Motor neuron (in vitro differentiated cells): Measurements from ENCODE around the gene CRKL. TPM values are rescaled to one million over a fixed set of nuclear protein-coding genes. Genes with fewer than 3 reads are reported as not detected.
"Not testable (repeated sequence)": the region's sequence is repeated elsewhere in the genome, so short reads cannot be mapped to it uniquely, and the experiment has no call there.

ENCODE experiments used
- ATAC-seq, 8 experiments: fragments of 200-7000 bp; cut with Tn5 transposase; replicated peaks in 6 of 8; 2 replicates each; pipeline ENCODE4 v1.8.0; 2021; ENCODE audit warnings: mild to moderate bottlenecking in 8 of 8, moderate library complexity in 8 of 8
- H3K27ac ChIP-seq, 2 donors: fragments of 250-450 bp; sonication (Bioruptor Pico); 2 replicates each; pipeline ENCODE4 v1.9.0; 2021; ENCODE audit warnings: antibody characterized with exemption in 2 of 2, mild to moderate bottlenecking in 2 of 2, moderate library complexity in 1 of 2
- H3K4me1 ChIP-seq, 2 donors: fragments of 250-450 bp; sonication (Bioruptor Pico); replicated peaks in 1 of 2; 2 replicates each; pipeline ENCODE4 v1.6.1; 2021; ENCODE audit warnings: antibody characterized with exemption in 2 of 2, mild to moderate bottlenecking in 2 of 2, moderate library complexity in 1 of 2
- H3K4me3 ChIP-seq, 5 donors: fragments of 250-450 bp; sonication (Bioruptor Pico); 2 replicates each; pipeline ENCODE4 v1.9.0; 2021; ENCODE audit warnings: antibody characterized with exemption in 5 of 5, mild to moderate bottlenecking in 5 of 5, moderate library complexity in 4 of 5
- WGBS, 10 experiments: fragments of 450-650 bp; shearing (Covaris generic); methylation state at CpG; one replicate each; pipeline ENCODE4 v1.0.0; 2022; 5-methylcytosine and 5-hydroxymethylcytosine counted together
- in situ Hi-C, 9 experiments: fragments of 400-800 bp; cut with MboI; loops; one replicate each; pipeline ENCODE4 v1.15.0; 2021; ENCODE audit warnings: low sequenced_read_pairs in 9 of 9, low pct_unique_long_range_greater_than_20kb in 2 of 9; ENCODE audit not compliant: unreplicated experiment in 9 of 9
- total RNA-seq, 8 experiments: library from RNA; unstranded; fragments of 300-600 nt; gene quantifications; 2 replicates each; pipeline versions ENCODE4 v1.2.3 to v1.2.4, GENCODE V29; 2022

The CRKL gene
- total RNA-seq, 8 experiments from 2014 or later = 31.0 to 52.8 (median 39.3) TPM

DNA sequence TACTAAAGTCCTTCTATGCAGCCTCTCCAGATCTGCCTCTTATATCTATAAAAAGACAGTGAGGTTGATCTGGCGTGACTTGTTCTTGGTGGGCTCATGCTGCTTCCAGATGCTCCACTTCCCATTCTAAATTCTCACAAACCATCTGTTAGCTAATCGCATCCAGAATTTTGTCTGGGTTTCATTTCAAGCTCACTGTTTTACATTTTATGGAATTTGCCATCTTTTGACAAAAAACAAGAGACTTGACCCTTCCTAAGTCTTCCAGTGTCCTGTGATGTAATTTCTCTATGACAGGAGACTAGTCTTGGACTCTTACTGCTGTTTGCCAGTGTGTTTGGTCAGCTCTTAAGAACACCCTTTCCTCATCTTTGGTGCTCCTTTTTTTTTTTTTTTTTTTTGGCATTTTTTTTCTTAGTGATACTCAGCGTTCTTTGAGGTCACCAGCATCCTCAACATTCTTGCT, 23.0 kb downstream of the CRKL start:
- WGBS, 10 experiments = 0 to 100% (median 79%) methylated on average over 1 to 3 of the region's 3 CpGs
- in situ Hi-C loops = no loop called here
- peak in 3 of 8 experiments; percentile 88 to 92 (median 91) for ATAC-seq
- Histone ChIP-seq H3K4me3 (no peak overlapping the region), H3K27ac (no peak overlapping the region), H3K4me1 (peaks cover 9 to 20% of the 10 kb centered on the region in 2 donors)

DNA sequence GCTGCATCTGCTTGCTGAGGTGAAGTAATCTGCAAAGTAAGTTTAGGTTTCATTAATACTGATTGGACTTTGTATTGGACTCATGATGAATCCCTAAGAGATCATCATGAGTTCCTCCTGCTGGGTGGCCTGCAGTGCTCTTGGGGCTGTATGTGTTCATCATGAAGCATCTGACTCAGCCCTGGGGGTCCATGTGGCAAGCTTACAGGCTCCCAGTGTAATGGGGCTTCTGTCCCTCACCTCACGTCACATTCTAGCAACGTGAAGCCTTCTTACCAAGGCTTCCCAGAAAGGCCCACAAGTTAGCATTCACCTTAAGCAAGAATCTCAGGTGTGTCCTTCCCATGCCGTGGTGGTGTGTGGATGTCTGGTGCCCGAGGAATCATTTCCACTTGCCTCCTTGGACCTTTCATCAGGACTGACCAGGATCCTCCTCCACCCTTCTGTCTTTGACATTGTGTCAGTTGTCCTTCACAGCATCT, 23.7 kb downstream of the CRKL start:
- in situ Hi-C loops = no loop called here
- no peak overlapping the region for H3K27ac ChIP-seq
- peak in 2 of 8 experiments; percentile 44 to 62 for ATAC-seq
- 40 to 100% (median 100%) methylated on average over 1 to 2 of the region's 4 CpGs; no CpG with 5 or more reads in 6 of the 10 experiments for WGBS, 10 experiments
- H3K4me3 ChIP-seq = no peak overlapping the region
- peaks cover 9 to 20% of the 10 kb centered on the region in 2 donors for H3K4me1 ChIP-seq

DNA sequence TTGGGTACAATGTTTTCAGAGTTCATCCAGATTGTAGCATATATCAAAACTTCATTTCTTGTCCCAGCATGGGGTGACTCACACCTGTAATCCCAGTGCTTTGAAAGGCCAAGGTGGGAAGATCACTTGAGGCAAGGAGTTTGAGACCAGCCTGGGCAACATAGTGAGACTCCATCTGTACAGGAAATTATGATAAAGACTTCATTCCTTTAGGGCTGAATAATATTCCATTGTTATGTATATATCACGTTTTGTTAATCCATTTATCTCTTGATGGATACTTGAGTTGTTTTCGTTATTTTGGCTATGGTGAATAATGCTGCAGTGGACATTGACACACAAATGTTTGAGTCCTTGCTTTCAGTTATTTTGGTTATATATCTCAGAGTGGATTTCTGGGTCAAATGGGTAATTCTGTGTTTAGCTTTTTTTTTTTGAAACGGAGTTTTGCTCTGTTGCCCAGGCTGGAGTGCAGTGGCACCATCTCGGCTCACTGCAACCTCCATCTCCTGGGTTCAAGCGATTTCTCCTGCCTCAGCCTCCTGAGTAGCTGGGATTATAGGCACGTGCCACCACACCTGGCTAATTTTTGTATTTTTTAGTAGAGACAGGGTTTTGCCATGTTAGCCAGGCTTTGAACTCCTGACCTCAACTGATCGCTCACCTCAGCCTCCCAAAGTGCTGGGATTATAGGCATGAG, 25.1 kb downstream of the CRKL start:
- 69 to 100% (median 90%) methylated on average over 1 to 7 of the region's 7 CpGs for WGBS, 10 experiments
- ATAC-seq, in situ Hi-C loops, H3K4me3 ChIP-seq, H3K27ac ChIP-seq: not testable (repeated sequence)
- H3K4me1 ChIP-seq = peaks cover 4 to 16% of the 10 kb centered on the region in 2 donors

DNA sequence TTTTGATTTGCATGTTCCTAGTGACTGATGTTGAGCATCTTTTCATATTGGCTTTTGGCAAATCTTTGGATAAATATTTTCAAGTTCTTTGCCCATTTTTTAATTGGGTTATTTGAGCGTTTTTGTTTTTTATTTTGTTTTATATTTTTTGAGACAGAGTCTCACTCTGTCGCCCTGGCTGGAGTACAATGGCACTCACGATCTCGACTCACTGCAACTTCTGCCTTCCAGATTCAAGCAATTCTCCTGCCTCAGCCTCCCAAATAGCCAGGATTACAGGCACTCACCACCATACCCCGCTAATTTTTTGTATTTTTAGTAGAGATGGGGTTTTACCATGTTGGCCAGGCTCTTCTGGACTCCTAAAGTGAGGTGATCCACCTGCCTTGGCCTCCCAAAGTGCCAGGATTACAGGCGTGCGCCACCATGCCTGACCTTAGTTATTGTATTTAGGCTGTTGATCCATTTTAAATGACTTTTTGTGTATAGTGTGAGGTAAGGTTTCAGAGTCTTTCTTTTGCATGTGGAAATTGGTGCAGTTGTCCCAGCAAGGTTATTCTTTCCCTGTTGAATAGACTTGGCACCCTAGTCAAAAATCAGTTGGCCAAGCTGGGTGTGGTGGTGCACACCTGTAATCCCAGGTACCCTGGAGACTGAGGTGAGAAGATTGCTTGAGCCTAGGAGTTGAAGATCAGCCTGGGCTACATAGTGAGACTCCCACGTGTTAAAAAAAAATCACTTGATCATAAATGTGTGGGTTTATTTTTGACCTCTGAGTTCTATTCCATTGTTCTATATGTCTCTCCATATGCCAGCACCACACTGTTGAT, 26.1 kb downstream of the CRKL start:
- H3K4me3 ChIP-seq = no peak overlapping the region
- 61 to 100% (median 94%) methylated on average over 2 to 7 of the region's 8 CpGs for WGBS, 10 experiments
- H3K27ac ChIP-seq = no peak overlapping the region

DNA sequence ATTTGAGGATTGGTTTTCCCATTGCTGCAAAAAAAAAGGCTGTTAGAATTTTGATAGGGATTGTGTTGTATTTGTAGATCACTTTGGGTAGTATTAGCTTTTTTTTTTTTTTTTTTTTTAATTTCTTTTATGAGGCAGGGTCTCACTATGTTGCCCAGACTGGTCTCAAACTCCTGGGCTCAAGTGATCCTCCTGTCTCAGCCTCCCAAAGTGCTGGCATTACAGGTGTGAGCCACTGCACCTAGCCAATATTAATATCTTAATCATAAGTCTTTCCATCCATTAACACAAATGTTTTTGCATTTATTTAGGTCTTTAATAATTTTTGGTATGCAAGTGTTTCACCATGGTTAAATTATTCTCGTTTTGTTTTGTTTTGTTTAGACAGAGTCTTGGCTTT, 26.8 kb downstream of the CRKL start:
- H3K4me3 ChIP-seq = no peak overlapping the region
- in situ Hi-C loops = no loop called here
- no peak overlapping the region for H3K27ac ChIP-seq
- ATAC-seq = no peak
- peaks cover 2 to 6% of the 10 kb centered on the region in 2 donors for H3K4me1 ChIP-seq
- WGBS, 10 experiments = 0 to 100% (median 52%) methylated on average over 1 of the region's 1 CpG; no CpG with 5 or more reads in 4 of the 10 experiments

More for the DNA sequence above, 26.1 kb downstream of the CRKL start:
- H3K4me1 ChIP-seq = peaks cover 2 to 7% of the 10 kb centered on the region in 2 donors
- in situ Hi-C loops = no loop called here
- ATAC-seq = no peak

DNA sequence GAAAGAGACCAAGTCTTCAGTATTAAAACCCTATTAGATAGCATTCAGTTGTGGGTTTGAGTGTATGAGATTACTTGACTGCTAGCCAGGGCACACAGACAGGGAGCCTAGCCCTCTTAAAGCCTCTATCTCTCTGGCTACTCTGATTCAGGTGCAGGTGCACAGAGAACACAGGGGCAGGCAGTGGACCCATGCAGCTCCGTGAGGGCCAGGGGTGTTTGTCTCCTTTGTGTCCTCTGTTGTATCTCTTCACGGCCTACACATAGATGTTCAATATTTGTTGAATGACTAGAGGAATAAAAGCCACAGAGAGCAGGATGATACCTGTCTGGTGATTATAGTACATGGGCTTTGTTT, 28.3 kb downstream of the CRKL start:
- 83 to 100% (median 93%) methylated on average over 1 to 2 of the region's 2 CpGs; no CpG with 5 or more reads in 3 of the 10 experiments for WGBS, 10 experiments
- H3K4me3 ChIP-seq = no peak overlapping the region
- no peak overlapping the region for H3K27ac ChIP-seq
- ATAC-seq = no peak
- H3K4me1 ChIP-seq = peaks cover 1 to 2% of the 10 kb centered on the region in 2 donors
- in situ Hi-C loops = no loop called here

DNA sequence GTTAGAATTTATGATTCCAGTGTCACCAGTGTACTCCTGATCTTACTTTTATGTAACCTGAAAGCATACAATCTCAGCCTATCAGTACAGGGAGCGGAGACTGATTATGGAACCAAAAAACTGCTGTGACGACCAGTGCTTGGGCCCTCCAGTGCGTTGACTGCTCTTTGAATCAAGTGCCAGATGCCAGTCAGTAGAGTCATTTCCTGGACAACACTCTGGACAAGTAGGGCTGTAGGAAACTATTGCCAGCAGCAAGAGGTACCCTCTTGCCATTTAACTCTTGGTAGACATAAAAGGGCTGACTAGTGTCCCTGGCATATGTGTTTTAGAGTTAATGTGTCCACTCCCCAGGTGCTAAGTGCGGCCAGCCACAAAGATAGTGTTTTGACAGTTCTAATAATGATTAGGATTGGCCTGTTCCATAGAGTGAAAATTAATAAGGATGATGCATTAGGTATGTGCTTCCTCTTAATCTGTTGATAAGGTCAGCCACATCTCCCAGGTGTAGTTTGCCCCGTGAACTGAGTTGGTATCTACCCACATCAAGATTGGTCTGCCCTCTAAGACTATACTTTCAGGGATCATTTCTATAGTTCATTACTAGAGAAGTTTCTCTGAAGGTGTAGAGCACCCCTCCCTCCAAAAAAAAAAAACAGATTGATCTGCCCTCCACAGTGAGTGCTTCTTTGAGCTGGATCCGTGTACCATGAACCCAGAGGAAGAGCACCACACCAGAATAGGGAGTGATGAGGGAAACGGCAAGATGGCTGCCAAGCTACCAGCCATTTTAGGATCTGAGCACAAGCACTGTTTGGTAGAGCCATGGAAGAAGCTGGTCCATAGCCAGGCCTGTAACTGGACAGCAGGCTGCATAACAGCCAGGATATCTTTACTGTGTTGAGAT, 29.1 kb downstream of the CRKL start:
- in situ Hi-C loops = no loop called here
- peak overlapping the region in 1 of 2 donors; percentile 35 for H3K27ac ChIP-seq

DNA sequence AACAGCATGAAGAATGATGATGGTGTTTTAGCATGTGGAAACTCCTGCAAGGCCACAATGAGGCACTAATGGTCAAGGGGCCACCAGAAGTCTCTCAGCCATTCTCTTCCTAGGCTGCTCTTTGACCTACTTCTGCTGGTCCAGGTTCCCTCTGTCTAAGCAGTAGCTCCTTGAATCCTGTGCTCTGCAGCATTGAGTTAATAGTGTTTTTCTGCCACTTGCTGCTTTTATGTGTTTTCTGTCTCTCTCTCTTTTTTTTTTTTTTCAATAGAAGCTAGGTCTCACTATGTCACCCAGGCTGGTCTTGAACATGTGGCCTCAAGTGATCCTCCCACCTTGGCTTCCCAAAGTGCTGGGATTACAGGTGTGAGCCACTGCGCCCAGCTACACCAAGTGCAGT, 29.8 kb downstream of the CRKL start:
- Histone ChIP-seq H3K4me1 (peaks cover 0 to 4% of the 10 kb centered on the region in 2 donors), H3K27ac (no peak overlapping the region), H3K4me3 (no peak overlapping the region)
- in situ Hi-C loops = no loop called here
- ATAC-seq = no peak
- WGBS, 10 experiments = 100% methylated on average over 1 of the region's 1 CpG; no CpG with 5 or more reads in 5 of the 10 experiments

More for the DNA sequence above, 29.1 kb downstream of the CRKL start:
- peaks cover 0 to 2% of the 10 kb centered on the region in 2 donors for H3K4me1 ChIP-seq
- WGBS, 10 experiments = 65 to 100% (median 100%) methylated on average over 1 to 7 of the region's 7 CpGs; no CpG with 5 or more reads in 1 of the 10 experiments
- no peak for ATAC-seq
- no peak overlapping the region for H3K4me3 ChIP-seq

DNA sequence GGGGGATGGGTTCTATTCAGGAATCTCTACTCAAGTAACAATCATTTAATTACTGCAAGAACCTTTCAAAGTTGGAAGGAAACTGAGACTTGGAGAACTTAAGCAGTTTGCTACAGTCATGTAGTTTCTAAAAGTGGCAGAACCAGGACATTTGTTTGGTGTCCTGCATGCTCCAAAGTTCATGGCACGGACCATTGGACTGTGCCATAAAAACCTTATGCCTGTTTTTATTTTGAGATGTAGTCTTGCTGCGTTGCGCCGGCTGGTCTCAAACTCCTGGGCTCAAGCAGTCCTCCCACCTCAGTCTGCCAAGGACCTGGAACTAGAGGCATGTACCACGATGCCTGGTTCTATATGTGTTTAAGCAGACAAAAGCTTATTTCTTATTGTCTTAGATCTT, 31.2 kb downstream of the CRKL start:
- ATAC-seq = no peak
- 50 to 100% (median 94%) methylated on average over 1 to 5 of the region's 5 CpGs; no CpG with 5 or more reads in 4 of the 10 experiments for WGBS, 10 experiments
- in situ Hi-C loops = no loop called here
- Histone ChIP-seq H3K4me1 (peaks cover 0 to 4% of the 10 kb centered on the region in 2 donors), H3K4me3 (no peak overlapping the region), H3K27ac (no peak overlapping the region)

DNA sequence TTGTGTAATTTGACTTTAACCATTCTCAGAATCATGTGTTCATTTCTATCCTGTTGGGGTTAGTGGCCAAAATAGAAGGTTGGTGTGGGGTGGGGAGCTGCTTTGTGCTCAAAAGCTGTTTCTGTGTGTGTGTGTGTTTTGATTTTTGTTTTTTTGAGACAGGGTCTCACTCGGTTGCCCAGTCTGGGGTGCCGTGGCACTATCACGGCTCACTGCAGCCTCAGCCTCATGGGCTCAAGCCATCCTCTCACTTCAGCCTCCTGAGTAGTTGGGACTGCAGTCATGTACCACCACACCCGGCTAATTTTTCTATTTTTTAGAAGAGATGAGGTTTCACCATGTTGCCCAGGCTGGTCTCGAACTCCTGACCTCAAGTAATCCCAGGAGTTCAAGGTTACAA, 31.8 kb downstream of the CRKL start:
- 77 to 100% (median 87%) methylated on average over 1 to 4 of the region's 5 CpGs; no CpG with 5 or more reads in 4 of the 10 experiments for WGBS, 10 experiments
- Histone ChIP-seq H3K4me1 (peaks cover 0 to 4% of the 10 kb centered on the region in 2 donors), H3K27ac (no peak overlapping the region), H3K4me3 (no peak overlapping the region)
- ATAC-seq = no peak
- in situ Hi-C loops = no loop called here

DNA sequence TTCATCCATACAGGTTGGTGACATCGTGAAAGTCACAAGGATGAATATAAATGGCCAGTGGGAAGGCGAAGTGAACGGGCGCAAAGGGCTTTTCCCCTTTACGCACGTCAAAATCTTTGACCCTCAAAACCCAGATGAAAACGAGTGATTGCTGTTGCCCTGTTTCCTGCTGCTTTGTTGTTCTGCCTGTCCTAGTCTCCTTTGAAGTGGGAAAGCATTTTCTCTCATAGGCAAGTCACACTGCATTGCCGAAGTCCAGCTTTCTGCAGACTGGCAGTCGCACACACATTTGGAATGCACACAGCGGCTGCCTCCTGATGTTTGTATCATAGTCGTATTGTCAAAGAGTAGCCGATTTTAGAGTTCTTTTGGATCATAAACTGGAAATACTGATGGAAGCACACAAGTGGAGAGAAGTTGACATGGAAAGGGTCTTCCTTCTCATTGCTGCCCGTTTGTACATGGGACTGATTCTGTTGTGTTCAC, 32.5 kb downstream of the CRKL start:
- in situ Hi-C loops = no loop called here
- WGBS, 10 experiments = 70 to 100% (median 88%) methylated on average over 1 to 13 of the region's 13 CpGs
- ATAC-seq = no peak
- H3K4me3 ChIP-seq = no peak overlapping the region
- peaks cover 0 to 4% of the 10 kb centered on the region in 2 donors for H3K4me1 ChIP-seq
- no peak overlapping the region for H3K27ac ChIP-seq

DNA sequence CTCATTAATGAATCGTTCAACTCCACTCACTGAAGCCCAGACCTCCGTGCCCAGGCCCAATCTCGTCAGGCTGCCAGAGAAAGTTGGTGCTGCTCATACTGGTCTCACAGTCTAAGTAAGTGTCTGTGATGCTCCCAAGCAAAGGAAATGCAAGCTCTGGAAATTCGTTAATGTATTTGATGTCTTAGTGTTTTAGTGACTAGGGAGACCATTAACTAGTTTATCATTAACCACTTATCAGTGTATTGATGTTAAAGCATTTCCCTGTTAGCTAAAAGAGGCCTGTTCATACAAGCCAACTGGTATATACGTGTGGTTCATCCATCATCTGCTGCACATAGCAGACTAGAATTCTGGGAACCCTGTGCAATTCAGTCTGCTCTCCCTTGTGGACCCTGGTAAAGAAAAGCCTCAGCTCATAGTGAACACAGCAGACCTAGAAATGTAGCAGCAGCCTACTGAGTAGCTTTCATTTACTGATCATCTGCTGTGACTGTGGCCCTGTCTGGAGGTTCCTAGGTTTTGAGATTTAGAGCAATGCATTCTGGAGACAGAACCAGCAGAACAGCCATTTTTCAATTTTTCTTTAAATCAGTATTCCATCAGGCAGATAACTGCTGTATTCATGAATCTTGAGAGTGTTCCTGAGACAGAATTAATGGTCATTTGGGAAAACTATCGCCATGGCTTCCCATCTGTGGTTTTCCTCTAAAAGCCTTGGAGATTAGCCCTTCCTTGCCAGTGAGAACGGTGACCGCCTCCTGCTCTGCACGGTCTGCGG, 34.1 kb downstream of the CRKL start:
- WGBS, 10 experiments = 60 to 92% (median 82%) methylated on average over 1 to 9 of the region's 10 CpGs; no CpG with 5 or more reads in 1 of the 10 experiments

More for the DNA sequence above, 34.1 kb downstream of the CRKL start:
- no peak for ATAC-seq
- Histone ChIP-seq H3K4me1 (peaks cover 0 to 4% of the 10 kb centered on the region in 2 donors), H3K4me3 (no peak overlapping the region), H3K27ac (peak overlapping the region; percentile 37 to 50)
- in situ Hi-C loops = no loop called here
